K562 (cell line): ENCODE results near the gene MKRN1. TPM values are rescaled to one million over a fixed set of nuclear protein-coding genes. Genes with fewer than 3 reads are reported as not detected.
A peak's percentile ranks its signal among the peaks of the same experiment; 100 is the strongest.

Source experiments
- HES1 ChIP-seq: fragments of 450-650 bp; IDR thresholded peaks from 2 replicates; pipeline ENCODE4 v1.6.1; 2016; ENCODE audit warnings: low read depth, mild to moderate bottlenecking, moderate library complexity
- MNT ChIP-seq, 2 experiments: fragments of 450-650 bp; conservative IDR thresholded peaks; 2 replicates each; pipeline ENCODE4 v1.6.1; 2017; ENCODE audit warnings: mild to moderate bottlenecking in 2 of 2, moderate library complexity in 2 of 2
- RNF2 ChIP-seq: sonication (generic); IDR thresholded peaks from 2 replicates; pipeline ENCODE4 v1.6.1; 2016
- SNIP1 ChIP-seq: fragments of 450-650 bp; IDR thresholded peaks from 2 replicates; pipeline ENCODE4 v1.7.1; 2017; ENCODE audit warnings: low read depth, mild to moderate bottlenecking
- ZZZ3 ChIP-seq: fragments of 450-650 bp; IDR thresholded peaks from 2 replicates; pipeline ENCODE4 v1.6.1; 2016; ENCODE audit warnings: antibody characterized with exemption, mild to moderate bottlenecking, moderate library complexity
- polyA plus RNA-seq, 8 experiments: library from polyadenylated mRNA; depleted of rRNA in 4 of 8; stranded (reverse) in 5 of 8; unstranded in 3 of 8; fragments of >200 nt; fragmentation: Nextera tagmentation in 2 of 8; fragmentation: Illumina TruSeq in 1 of 8; extraction: Ambion mirVana in 2 of 8; extraction: Trizol in 1 of 8; gene quantifications; 2 replicates each; pipeline versions ENCODE4 v1.2.1 to v1.2.3, GENCODE V29; 2011 to 2014; ENCODE audit warnings: inconsistent platforms in 1 of 8, missing spikeins in 1 of 8
- total RNA-seq, 7 experiments: library from RNA; depleted of rRNA in 6 of 7; stranded (reverse); fragments of >200 nt in 6 of 7; fragmentation: Illumina TruSeq in 2 of 7; extraction: Trizol in 2 of 7; gene quantifications; 2 replicates each; pipeline versions ENCODE4 v1.2.1 to v1.2.3, GENCODE V29; 2011 to 2021; ENCODE audit warnings: low replicate concordance in 1 of 7
- TF ChIP-seq, protein P1 (sequence below): sonication (generic); formaldehyde crosslinking; IDR thresholded peaks from 2 replicates; pipeline ENCODE4 v1.8.0; 2022; ENCODE audit warnings: mild to moderate bottlenecking, missing genetic modification reagents
- TF ChIP-seq, protein P2 (sequence below): fragments of 450-650 bp; IDR thresholded peaks from 2 replicates; pipeline ENCODE4 v1.6.1; 2016; ENCODE audit warnings: mild to moderate bottlenecking, moderate library complexity

MKRN1 gene
- total and polyA plus RNA-seq, 9 of the 15 experiments (the other 6 are each of a cell fraction or from before 2014, with no cell fraction given): 30.5 to 90.3 (median 76.0) TPM

- TF ChIP-seq, protein P1, sequence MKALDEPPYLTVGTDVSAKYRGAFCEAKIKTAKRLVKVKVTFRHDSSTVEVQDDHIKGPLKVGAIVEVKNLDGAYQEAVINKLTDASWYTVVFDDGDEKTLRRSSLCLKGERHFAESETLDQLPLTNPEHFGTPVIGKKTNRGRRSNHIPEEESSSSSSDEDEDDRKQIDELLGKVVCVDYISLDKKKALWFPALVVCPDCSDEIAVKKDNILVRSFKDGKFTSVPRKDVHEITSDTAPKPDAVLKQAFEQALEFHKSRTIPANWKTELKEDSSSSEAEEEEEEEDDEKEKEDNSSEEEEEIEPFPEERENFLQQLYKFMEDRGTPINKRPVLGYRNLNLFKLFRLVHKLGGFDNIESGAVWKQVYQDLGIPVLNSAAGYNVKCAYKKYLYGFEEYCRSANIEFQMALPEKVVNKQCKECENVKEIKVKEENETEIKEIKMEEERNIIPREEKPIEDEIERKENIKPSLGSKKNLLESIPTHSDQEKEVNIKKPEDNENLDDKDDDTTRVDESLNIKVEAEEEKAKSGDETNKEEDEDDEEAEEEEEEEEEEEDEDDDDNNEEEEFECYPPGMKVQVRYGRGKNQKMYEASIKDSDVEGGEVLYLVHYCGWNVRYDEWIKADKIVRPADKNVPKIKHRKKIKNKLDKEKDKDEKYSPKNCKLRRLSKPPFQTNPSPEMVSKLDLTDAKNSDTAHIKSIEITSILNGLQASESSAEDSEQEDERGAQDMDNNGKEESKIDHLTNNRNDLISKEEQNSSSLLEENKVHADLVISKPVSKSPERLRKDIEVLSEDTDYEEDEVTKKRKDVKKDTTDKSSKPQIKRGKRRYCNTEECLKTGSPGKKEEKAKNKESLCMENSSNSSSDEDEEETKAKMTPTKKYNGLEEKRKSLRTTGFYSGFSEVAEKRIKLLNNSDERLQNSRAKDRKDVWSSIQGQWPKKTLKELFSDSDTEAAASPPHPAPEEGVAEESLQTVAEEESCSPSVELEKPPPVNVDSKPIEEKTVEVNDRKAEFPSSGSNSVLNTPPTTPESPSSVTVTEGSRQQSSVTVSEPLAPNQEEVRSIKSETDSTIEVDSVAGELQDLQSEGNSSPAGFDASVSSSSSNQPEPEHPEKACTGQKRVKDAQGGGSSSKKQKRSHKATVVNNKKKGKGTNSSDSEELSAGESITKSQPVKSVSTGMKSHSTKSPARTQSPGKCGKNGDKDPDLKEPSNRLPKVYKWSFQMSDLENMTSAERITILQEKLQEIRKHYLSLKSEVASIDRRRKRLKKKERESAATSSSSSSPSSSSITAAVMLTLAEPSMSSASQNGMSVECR (CRISPR knock-in tag): peak; percentile 37; the same call in 1 of the 2 replicates
- TF ChIP-seq, protein P2, sequence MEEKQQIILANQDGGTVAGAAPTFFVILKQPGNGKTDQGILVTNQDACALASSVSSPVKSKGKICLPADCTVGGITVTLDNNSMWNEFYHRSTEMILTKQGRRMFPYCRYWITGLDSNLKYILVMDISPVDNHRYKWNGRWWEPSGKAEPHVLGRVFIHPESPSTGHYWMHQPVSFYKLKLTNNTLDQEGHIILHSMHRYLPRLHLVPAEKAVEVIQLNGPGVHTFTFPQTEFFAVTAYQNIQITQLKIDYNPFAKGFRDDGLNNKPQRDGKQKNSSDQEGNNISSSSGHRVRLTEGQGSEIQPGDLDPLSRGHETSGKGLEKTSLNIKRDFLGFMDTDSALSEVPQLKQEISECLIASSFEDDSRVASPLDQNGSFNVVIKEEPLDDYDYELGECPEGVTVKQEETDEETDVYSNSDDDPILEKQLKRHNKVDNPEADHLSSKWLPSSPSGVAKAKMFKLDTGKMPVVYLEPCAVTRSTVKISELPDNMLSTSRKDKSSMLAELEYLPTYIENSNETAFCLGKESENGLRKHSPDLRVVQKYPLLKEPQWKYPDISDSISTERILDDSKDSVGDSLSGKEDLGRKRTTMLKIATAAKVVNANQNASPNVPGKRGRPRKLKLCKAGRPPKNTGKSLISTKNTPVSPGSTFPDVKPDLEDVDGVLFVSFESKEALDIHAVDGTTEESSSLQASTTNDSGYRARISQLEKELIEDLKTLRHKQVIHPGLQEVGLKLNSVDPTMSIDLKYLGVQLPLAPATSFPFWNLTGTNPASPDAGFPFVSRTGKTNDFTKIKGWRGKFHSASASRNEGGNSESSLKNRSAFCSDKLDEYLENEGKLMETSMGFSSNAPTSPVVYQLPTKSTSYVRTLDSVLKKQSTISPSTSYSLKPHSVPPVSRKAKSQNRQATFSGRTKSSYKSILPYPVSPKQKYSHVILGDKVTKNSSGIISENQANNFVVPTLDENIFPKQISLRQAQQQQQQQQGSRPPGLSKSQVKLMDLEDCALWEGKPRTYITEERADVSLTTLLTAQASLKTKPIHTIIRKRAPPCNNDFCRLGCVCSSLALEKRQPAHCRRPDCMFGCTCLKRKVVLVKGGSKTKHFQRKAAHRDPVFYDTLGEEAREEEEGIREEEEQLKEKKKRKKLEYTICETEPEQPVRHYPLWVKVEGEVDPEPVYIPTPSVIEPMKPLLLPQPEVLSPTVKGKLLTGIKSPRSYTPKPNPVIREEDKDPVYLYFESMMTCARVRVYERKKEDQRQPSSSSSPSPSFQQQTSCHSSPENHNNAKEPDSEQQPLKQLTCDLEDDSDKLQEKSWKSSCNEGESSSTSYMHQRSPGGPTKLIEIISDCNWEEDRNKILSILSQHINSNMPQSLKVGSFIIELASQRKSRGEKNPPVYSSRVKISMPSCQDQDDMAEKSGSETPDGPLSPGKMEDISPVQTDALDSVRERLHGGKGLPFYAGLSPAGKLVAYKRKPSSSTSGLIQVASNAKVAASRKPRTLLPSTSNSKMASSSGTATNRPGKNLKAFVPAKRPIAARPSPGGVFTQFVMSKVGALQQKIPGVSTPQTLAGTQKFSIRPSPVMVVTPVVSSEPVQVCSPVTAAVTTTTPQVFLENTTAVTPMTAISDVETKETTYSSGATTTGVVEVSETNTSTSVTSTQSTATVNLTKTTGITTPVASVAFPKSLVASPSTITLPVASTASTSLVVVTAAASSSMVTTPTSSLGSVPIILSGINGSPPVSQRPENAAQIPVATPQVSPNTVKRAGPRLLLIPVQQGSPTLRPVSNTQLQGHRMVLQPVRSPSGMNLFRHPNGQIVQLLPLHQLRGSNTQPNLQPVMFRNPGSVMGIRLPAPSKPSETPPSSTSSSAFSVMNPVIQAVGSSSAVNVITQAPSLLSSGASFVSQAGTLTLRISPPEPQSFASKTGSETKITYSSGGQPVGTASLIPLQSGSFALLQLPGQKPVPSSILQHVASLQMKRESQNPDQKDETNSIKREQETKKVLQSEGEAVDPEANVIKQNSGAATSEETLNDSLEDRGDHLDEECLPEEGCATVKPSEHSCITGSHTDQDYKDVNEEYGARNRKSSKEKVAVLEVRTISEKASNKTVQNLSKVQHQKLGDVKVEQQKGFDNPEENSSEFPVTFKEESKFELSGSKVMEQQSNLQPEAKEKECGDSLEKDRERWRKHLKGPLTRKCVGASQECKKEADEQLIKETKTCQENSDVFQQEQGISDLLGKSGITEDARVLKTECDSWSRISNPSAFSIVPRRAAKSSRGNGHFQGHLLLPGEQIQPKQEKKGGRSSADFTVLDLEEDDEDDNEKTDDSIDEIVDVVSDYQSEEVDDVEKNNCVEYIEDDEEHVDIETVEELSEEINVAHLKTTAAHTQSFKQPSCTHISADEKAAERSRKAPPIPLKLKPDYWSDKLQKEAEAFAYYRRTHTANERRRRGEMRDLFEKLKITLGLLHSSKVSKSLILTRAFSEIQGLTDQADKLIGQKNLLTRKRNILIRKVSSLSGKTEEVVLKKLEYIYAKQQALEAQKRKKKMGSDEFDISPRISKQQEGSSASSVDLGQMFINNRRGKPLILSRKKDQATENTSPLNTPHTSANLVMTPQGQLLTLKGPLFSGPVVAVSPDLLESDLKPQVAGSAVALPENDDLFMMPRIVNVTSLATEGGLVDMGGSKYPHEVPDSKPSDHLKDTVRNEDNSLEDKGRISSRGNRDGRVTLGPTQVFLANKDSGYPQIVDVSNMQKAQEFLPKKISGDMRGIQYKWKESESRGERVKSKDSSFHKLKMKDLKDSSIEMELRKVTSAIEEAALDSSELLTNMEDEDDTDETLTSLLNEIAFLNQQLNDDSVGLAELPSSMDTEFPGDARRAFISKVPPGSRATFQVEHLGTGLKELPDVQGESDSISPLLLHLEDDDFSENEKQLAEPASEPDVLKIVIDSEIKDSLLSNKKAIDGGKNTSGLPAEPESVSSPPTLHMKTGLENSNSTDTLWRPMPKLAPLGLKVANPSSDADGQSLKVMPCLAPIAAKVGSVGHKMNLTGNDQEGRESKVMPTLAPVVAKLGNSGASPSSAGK: no peak; the same call in 1 of the 2 replicates
- TF ChIP-seq ZZZ3 (no peak), SNIP1 (no peak), RNF2 (no peak), HES1 (no peak), MNT (conservative IDR thresholded peaks at IDR 0.05) (no peak)
These were observed 38.5 kb upstream of the MKRN1 start (continued) for GRCh38 chr7:140517546-140518369.
